WERI-Rb-1 (cell line): ENCODE measurements around the gene TRAK2.

Experiments
- DNase-seq: peaks from one replicate; pipeline ENCODE4 v3.0.0-alpha.2; 2020
- H3K27ac ChIP-seq: fragments of 250-450 bp; sonication (Bioruptor Pico); 2 replicates; pipeline ENCODE4 v1.5.1; 2020; ENCODE audit warnings: mild to moderate bottlenecking, moderate library complexity
- H3K27me3 ChIP-seq: fragments of 250-450 bp; sonication (Bioruptor Pico); 2 replicates; pipeline ENCODE4 v1.5.1; 2021; ENCODE audit warnings: mild to moderate bottlenecking, low read depth, moderate library complexity; ENCODE audit not compliant: insufficient read depth, severe bottlenecking
- H3K36me3 ChIP-seq: fragments of 250-450 bp; sonication (Bioruptor Pico); 2 replicates; pipeline ENCODE4 v1.5.1; 2020; ENCODE audit warnings: mild to moderate bottlenecking, moderate library complexity
- H3K4me3 ChIP-seq: 2 replicates; pipeline ENCODE4 v1.5.1; 2011; ENCODE audit warnings: low read depth, mild to moderate bottlenecking, control low read depth, low read length
- H3K9me3 ChIP-seq: fragments of 250-450 bp; sonication (Bioruptor Pico); 2 replicates; pipeline ENCODE4 v1.5.1; 2021; ENCODE audit warnings: mild to moderate bottlenecking, moderate library complexity; ENCODE audit not compliant: severe bottlenecking
- CTCF ChIP-seq: IDR thresholded peaks from 2 replicates; pipeline ENCODE4 v1.5.1; 2011; ENCODE audit warnings: low read depth, mild to moderate bottlenecking, control low read depth, inconsistent platforms, low read length

Gene TRAK2

GRCh38 chr2:201452922-201453643 is 1.8 kb upstream of the TRAK2 start:
- no peak for DNase-seq

GRCh38 chr2:201452058-201452921 is 1.0 kb upstream of the TRAK2 start:
- Histone ChIP-seq H3K9me3 (no peaks in the 10 kb centered on the region), H3K36me3 (peaks cover 31% of the 10 kb centered on the region), H3K4me3 (peak overlapping the region; percentile 94), H3K27ac (peak overlapping the region; percentile 93), H3K27me3 (no peaks in the 10 kb centered on the region)
- no peak for DNase-seq
- no peak for TF ChIP-seq CTCF

More at GRCh38 chr2:201452922-201453643, 1.8 kb upstream of the TRAK2 start:
- peaks cover 32% of the 10 kb centered on the region for H3K36me3 ChIP-seq
- H3K4me3 ChIP-seq: peak overlapping the region; percentile 94
- H3K27me3 ChIP-seq: no peaks in the 10 kb centered on the region
- peak overlapping the region; percentile 93 for H3K27ac ChIP-seq
- TF ChIP-seq CTCF: no peak
- H3K9me3 ChIP-seq: no peaks in the 10 kb centered on the region

- H3K27ac ChIP-seq: peak overlapping the region; percentile 93
- DNase-seq: peak; percentile 86
- no peak for TF ChIP-seq CTCF
- peak overlapping the region; percentile 94 for H3K4me3 ChIP-seq
- peaks cover 23% of the 10 kb centered on the region for H3K36me3 ChIP-seq
- no peaks in the 10 kb centered on the region for H3K27me3 ChIP-seq
- H3K9me3 ChIP-seq: no peaks in the 10 kb centered on the region
Measured at GRCh38 chr2:201450954-201451291, 335 bp downstream of the TRAK2 start.

GRCh38 chr2:201448701-201449100 is 2.6 kb downstream of the TRAK2 start:
- H3K27me3 ChIP-seq: no peaks in the 10 kb centered on the region
- H3K9me3 ChIP-seq: no peaks in the 10 kb centered on the region
- peak overlapping the region; percentile 22; the same call in 1 of the 2 replicates for H3K4me3 ChIP-seq
- peaks cover 11% of the 10 kb centered on the region for H3K36me3 ChIP-seq
- no peak for DNase-seq
- TF ChIP-seq CTCF: no peak
- peak overlapping the region; percentile 55 for H3K27ac ChIP-seq

- H3K27ac ChIP-seq: no peak overlapping the region; the same call in 1 of the 2 replicates
- peaks cover 11% of the 10 kb centered on the region for H3K36me3 ChIP-seq
- no peak for DNase-seq
- H3K4me3 ChIP-seq: no peak overlapping the region
- no peak for TF ChIP-seq CTCF
- no peaks in the 10 kb centered on the region for H3K9me3 ChIP-seq
- no peaks in the 10 kb centered on the region for H3K27me3 ChIP-seq
Measured at GRCh38 chr2:201448061-201448460, 3.2 kb downstream of the TRAK2 start.
